Peyer's patch (tissue), 4 donors: Measurements from ENCODE around the gene YBX2.

Experiments
- CTCF ChIP-seq, 6 experiments: fragments of 450-650 bp in 4 of 6; fragments of 200-600 bp in 2 of 6; sonication (generic) in 1 of 6; IDR thresholded peaks; one replicate each; pipeline ENCODE4 v1.5.1; 2017 to 2019; ENCODE audit warnings: antibody characterized with exemption in 6 of 6, mild to moderate bottlenecking in 3 of 6, moderate library complexity in 1 of 6
- POLR2A ChIP-seq, 2 donors: fragments of 450-650 bp; IDR thresholded peaks; one replicate each; pipeline ENCODE4 v1.5.1; 2017; ENCODE audit warnings: antibody characterized with exemption in 2 of 2, mild to moderate bottlenecking in 2 of 2, moderate library complexity in 2 of 2

- TF ChIP-seq POLR2A (IDR thresholded peaks at IDR 0.05) = no peak
- TF ChIP-seq CTCF (IDR thresholded peaks at IDR 0.05) = no peak
Measured at GRCh38 chr17:7290685-7291084, 3.8 kb downstream of the YBX2 start.
